ENCODE results near the gene PLD5.
"Not testable (repeated sequence)": the region's sequence is repeated elsewhere in the genome, so short reads cannot be mapped to it uniquely, and the experiment has no call there.

Gene PLD5

GRCh38 chr1:242185731-242186130 is 338.8 kb downstream of the PLD5 start:
- Mint-ChIP-seq H3K27me3 (no peaks in the 10 kb centered on the region), H3K36me3 (ENCODE audit: low read depth) (no peaks in the 10 kb centered on the region), H3K4me1 (ENCODE audit: low read depth) (no peaks in the 10 kb centered on the region), H3K27ac (no peak overlapping the region), H3K4me3 (no peak overlapping the region), H3K9me3 (no peaks in the 10 kb centered on the region)
- DNase-seq: no peak

- Mint-ChIP-seq H3K4me1 (ENCODE audit: low read depth) (no peaks in the 10 kb centered on the region), H3K27me3 (no peaks in the 10 kb centered on the region), H3K27ac (no peak overlapping the region), H3K36me3 (ENCODE audit: low read depth) (no peaks in the 10 kb centered on the region), H3K4me3 (no peak overlapping the region), H3K9me3 (no peaks in the 10 kb centered on the region)
- DNase-seq: no peak
These were observed 339.5 kb downstream of the PLD5 start for GRCh38 chr1:242184955-242185354.

DNA sequence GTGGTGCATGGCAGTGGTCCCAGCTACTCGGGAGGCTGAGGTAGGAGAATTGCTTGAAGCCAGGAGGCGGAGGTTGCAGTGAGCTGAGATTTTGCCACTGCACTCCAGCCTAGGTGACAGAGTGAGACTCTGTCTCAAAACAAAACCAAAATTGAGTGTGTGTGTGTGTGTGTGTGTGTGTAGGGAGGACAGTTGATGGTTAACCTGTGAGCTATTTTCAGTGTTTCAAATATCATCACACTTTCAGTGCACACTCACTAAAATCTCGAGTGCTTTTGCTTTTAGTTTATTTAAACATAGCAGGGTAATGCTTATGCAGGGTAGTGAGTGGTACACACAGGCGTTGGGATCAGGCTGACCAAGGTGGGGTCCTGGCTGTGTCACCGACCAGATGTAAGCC is 344.7 kb downstream of the PLD5 start:
- H3K27ac Mint-ChIP-seq; H3K27me3 Mint-ChIP-seq; DNase-seq; H3K36me3 Mint-ChIP-seq (ENCODE audit: low read depth); H3K4me3 Mint-ChIP-seq; H3K4me1 Mint-ChIP-seq (ENCODE audit: low read depth): not testable (repeated sequence)
- H3K9me3 Mint-ChIP-seq: peaks cover 17% of the 10 kb centered on the region

DNA sequence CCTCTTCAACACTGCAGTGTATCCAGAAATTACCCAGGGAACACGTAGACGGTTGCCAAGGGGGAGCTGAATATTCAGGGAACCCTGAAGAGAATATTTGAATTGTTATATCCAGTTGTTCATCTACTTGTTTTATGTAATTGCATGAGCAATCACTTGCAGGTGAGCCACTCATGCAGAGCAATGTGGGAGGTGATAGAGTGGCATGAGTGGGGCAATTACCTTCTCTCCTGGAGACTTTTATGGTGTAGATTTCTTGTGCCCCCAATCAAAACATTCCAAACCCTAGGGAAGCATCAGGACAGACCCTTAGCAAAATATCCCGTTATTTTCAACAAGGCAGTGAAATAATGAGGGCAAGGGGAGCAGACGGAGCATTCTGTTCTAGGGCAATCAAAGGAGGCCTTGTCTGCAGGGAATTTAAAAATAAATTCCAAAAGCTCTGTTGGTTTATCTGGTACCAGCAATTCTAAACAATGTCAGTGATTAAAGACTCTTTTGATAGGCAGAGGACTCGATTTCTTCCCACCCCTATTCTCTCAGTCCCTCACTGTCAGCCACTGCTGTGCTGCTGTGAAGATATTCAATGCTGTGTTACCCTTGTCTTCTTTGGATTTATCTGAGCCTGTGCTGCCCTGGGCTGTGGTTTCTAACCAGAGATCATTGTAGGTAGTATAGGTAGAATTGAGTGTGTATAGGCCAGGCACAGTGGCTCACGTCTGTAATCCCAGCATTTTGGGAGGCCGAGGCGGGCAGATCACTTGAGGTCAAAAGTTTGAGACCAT is 345.4 kb downstream of the PLD5 start:
- H3K9me3 Mint-ChIP-seq: peaks cover 17% of the 10 kb centered on the region
- no peak overlapping the region for H3K4me3 Mint-ChIP-seq
- H3K4me1 Mint-ChIP-seq (ENCODE audit: low read depth): no peaks in the 10 kb centered on the region
- H3K27me3 Mint-ChIP-seq: no peaks in the 10 kb centered on the region
- H3K27ac Mint-ChIP-seq: no peak overlapping the region
- DNase-seq: no peak
- H3K36me3 Mint-ChIP-seq (ENCODE audit: low read depth): no peaks in the 10 kb centered on the region

DNA sequence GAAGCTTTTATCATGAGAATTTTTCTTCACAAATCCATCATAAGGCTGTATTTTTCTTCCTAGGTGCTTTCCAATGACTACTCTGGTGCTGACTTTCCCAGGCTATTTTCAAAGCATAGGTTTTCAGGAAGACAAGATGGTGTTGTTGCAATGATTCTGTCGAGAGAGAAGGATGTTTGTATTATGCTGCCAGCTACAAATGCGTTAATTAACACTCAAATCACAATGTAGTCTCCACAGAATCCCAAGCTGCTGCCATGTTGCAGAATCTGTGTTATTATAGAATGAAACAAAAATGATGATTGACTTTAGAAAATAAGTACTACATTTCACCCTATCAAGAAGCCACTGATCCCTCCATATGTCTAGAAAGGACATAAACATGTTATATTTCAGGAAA is 346.1 kb downstream of the PLD5 start:
- no peaks in the 10 kb centered on the region for H3K4me1 Mint-ChIP-seq (ENCODE audit: low read depth)
- no peak overlapping the region for H3K27ac Mint-ChIP-seq
- H3K36me3 Mint-ChIP-seq (ENCODE audit: low read depth): no peaks in the 10 kb centered on the region
- H3K9me3 Mint-ChIP-seq: peaks cover 17% of the 10 kb centered on the region
- no peak overlapping the region for H3K4me3 Mint-ChIP-seq
- DNase-seq: no peak
- H3K27me3 Mint-ChIP-seq: no peaks in the 10 kb centered on the region

- H3K4me1 Mint-ChIP-seq (ENCODE audit: low read depth): no peaks in the 10 kb centered on the region
- H3K4me3 Mint-ChIP-seq: no peak overlapping the region
- no peaks in the 10 kb centered on the region for H3K36me3 Mint-ChIP-seq (ENCODE audit: low read depth)
- DNase-seq: no peak
- no peaks in the 10 kb centered on the region for H3K9me3 Mint-ChIP-seq
- H3K27ac Mint-ChIP-seq: no peak overlapping the region
- peaks cover 3% of the 10 kb centered on the region for H3K27me3 Mint-ChIP-seq
These were observed 362.4 kb downstream of the PLD5 start for GRCh38 chr1:242162140-242162539.

DNA sequence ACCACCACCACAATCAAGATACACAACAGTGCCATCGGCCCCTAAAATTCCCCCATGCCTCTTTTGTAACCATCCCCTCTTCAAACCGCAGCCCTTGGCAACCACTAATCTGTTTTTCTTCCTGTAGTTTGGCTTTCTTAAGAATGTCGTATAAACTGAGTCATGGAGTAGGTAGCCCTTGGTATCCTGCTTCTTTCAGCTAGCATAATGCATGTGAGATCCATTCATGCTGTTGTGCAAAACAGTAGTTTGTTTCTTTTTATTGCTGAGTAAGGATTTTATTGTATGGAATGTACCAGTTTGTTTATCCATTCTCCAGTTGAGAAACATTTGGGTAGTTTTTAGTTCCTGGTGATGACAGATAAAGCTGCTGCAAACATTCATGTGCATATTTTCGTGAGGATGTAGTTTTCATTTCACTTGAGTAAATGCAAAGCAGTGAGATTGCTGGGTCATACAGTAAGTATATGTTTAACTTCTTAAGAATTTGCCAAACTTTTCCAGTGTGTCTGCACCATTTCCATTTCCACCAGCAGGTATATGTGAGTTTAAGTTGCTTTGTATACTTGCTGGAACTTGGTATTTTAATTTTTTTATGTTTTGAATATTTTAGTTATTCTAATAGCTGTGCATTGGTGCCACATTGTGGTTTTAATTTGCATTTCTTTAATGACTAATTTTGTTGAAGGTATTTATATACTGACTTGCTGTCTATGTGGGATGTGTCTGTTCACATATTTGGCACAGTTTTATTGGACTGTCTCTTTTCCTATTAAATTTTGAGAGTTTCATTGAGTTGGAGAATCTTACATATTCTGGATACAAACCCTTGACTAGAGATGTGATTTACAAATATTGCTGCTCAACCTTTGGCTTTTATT is 377.2 kb downstream of the PLD5 start:
- H3K4me1 Mint-ChIP-seq (ENCODE audit: low read depth): peaks cover 3% of the 10 kb centered on the region
- H3K36me3 Mint-ChIP-seq (ENCODE audit: low read depth): no peaks in the 10 kb centered on the region
- H3K4me3 Mint-ChIP-seq: no peak overlapping the region
- H3K9me3 Mint-ChIP-seq: peaks cover 10% of the 10 kb centered on the region
- no peak overlapping the region for H3K27ac Mint-ChIP-seq
- no peak for DNase-seq
- H3K27me3 Mint-ChIP-seq: peaks cover 2% of the 10 kb centered on the region

DNA sequence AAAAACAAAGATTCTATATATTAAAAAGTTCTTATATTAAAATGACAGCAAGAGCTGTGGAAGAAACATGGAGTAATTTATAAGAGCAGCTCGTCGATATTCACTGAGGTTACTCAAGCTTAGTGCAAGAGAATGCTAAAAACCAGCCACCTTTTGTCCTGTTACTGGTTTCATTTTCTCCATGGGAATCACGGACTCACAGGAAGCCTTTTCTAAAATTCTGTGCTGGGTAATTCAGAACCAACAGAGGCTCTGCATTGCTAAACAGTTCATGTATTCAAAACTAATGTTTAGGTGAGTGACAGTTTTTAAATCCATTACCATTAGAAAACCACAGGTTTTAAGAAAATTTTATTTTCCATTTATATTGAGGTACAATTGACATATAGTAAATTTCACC is 377.8 kb downstream of the PLD5 start:
- Mint-ChIP-seq H3K27ac (no peak overlapping the region), H3K4me3 (no peak overlapping the region), H3K4me1 (ENCODE audit: low read depth) (peaks cover 3% of the 10 kb centered on the region), H3K36me3 (ENCODE audit: low read depth) (no peaks in the 10 kb centered on the region), H3K27me3 (peaks cover 2% of the 10 kb centered on the region), H3K9me3 (peaks cover 10% of the 10 kb centered on the region)
- DNase-seq: no peak

DNA sequence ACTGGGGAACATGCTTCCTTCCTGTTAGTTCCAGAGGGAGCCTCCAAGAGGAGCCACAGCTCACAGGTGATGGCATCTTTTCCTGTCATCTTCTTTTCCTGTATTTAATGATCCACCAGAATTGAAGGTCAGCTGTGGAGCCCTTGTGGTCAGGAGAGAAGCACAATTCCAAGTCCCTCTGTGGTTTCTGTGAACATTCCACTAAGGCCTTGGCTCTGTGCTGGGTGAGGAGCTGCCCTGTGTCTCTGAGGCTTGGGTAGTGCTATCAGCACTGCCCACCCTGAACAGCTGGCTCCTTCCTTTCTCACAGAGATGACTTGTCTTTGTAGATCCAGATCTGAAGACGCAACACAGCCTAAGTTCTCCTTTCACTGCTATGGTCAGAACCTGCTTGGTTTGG is 383.7 kb downstream of the PLD5 start:
- Mint-ChIP-seq H3K36me3 (ENCODE audit: low read depth) (no peaks in the 10 kb centered on the region), H3K27ac (no peak overlapping the region), H3K9me3 (no peaks in the 10 kb centered on the region), H3K27me3 (peaks cover 11% of the 10 kb centered on the region), H3K4me1 (ENCODE audit: low read depth) (no peaks in the 10 kb centered on the region), H3K4me3 (no peak overlapping the region)
- no peak for DNase-seq

GRCh38 chr1:242139986-242140385 is 384.5 kb downstream of the PLD5 start:
- H3K36me3 Mint-ChIP-seq (ENCODE audit: low read depth): no peaks in the 10 kb centered on the region
- H3K9me3 Mint-ChIP-seq: no peaks in the 10 kb centered on the region
- peaks cover 9% of the 10 kb centered on the region for H3K27me3 Mint-ChIP-seq
- H3K4me3 Mint-ChIP-seq: no peak overlapping the region
- no peaks in the 10 kb centered on the region for H3K4me1 Mint-ChIP-seq (ENCODE audit: low read depth)
- H3K27ac Mint-ChIP-seq: no peak overlapping the region
- DNase-seq: no peak

DNA sequence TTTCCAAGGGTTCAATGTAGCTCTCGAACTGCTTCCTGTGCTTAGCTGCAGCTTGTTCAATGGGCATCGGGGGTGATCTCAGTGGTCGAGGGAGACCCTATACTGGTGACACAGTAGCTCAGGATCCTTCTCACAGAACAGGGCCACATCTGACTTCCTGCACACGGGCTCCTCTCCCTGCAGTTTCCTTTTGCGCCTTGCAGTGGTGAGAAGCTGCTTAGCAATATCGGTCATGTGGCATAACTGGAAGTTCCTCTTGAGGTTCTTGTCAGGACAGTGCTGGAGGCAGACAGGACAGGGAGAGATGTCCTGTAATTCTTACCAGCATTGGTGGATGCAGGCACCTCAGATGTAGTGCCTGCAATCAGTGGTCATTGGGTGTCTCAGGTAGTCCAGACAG is 385.1 kb downstream of the PLD5 start:
- H3K36me3 Mint-ChIP-seq (ENCODE audit: low read depth): no peaks in the 10 kb centered on the region
- no peaks in the 10 kb centered on the region for H3K4me1 Mint-ChIP-seq (ENCODE audit: low read depth)
- H3K27me3 Mint-ChIP-seq: peaks cover 9% of the 10 kb centered on the region
- no peak overlapping the region for H3K4me3 Mint-ChIP-seq
- H3K27ac Mint-ChIP-seq: no peak overlapping the region
- no peaks in the 10 kb centered on the region for H3K9me3 Mint-ChIP-seq
- DNase-seq: no peak

GRCh38 chr1:242133796-242134195 is 390.7 kb downstream of the PLD5 start:
- no peak for DNase-seq
- peaks cover 5% of the 10 kb centered on the region for H3K9me3 Mint-ChIP-seq
- H3K27me3 Mint-ChIP-seq: no peaks in the 10 kb centered on the region
- H3K4me3 Mint-ChIP-seq: no peak overlapping the region
- H3K27ac Mint-ChIP-seq: no peak overlapping the region
- H3K36me3 Mint-ChIP-seq (ENCODE audit: low read depth): no peaks in the 10 kb centered on the region
- no peaks in the 10 kb centered on the region for H3K4me1 Mint-ChIP-seq (ENCODE audit: low read depth)

DNA sequence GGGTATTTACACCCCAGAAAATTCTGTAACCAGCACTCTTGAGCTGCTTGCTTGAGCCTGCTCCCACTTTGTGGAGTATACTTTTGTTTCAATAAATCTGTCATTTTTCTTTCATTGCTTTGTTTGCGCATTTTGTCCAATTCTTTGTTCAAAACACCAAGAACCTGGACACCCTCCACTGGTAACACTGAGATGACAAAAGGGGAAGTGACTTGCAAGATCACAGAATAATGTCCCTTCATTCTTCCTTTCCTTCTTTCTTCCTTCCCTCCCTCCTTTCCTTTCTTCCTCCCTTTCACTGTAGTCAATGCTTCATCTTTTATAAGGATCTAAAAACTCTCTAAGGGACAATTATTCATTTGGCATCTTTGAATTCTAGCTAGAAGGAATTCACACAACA is 391.1 kb downstream of the PLD5 start:
- Mint-ChIP-seq H3K36me3 (ENCODE audit: low read depth) (no peaks in the 10 kb centered on the region), H3K4me3 (no peak overlapping the region), H3K27ac (no peak overlapping the region), H3K4me1 (ENCODE audit: low read depth) (no peaks in the 10 kb centered on the region), H3K27me3 (no peaks in the 10 kb centered on the region), H3K9me3 (peaks cover 5% of the 10 kb centered on the region)
- DNase-seq: no peak

DNA sequence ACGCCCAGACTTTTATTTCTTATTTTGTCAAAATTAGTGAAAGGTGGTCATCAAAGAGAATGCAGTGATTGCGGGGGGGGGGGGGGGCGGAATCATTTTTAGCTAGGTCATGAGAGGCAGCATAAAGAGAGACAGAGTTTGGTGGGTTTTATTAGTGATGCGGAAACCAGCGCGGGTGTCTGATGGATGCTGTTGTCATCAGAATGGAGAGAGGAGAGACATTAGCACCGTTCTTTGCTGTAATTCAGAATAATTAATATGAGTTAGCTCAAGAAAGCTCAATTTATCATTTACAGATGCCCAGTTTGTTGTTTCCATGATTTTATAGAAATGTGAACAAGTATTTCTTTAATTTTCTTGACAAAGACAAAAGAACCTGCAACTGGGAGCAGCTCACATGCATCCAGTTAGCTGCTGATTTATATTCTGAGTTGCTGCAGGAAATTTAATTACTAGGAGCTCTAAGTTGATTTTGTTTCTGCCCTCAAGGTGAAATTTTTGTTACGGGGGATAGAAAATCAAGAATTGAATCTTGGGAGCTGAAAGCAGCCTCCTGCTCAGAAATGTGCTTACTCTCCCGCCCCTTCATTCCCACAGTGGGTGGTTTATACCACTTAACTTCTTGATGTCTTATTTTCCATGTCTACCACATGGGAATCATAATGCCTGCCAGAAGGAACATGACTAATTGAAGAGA is 392.2 kb downstream of the PLD5 start:
- Mint-ChIP-seq H3K9me3 (peaks cover 5% of the 10 kb centered on the region), H3K4me1 (ENCODE audit: low read depth) (no peaks in the 10 kb centered on the region), H3K4me3 (no peak overlapping the region), H3K27me3 (no peaks in the 10 kb centered on the region), H3K27ac (no peak overlapping the region), H3K36me3 (ENCODE audit: low read depth) (no peaks in the 10 kb centered on the region)
- DNase-seq: no peak

Measured in activated T-cell treated with anti-CD3 and anti-CD28 coated beads, Interleukin-2, amount 50 U/mL, for 24 hours (primary cell).